OCI-LY7 (cell line): Measurements from ENCODE around the gene PIGP. TPM values are rescaled to one million over a fixed set of nuclear protein-coding genes. Genes with fewer than 3 reads are reported as not detected.

Experiments used
- Bru-seq: library from RNA; stranded (reverse); fragments of 400-500 nt; gene quantifications from one replicate; lab custom pipeline; 2021; lab: Mats Ljungman, UMichigan
- BruChase-seq, 2 experiments: library from RNA; stranded (reverse); fragments of 400-500 nt; gene quantifications; one replicate each; lab custom pipeline; 2021; lab: Mats Ljungman, UMichigan
- BruUV-seq: library from RNA; stranded (reverse); fragments of 400-500 nt; replicated peaks from 2 replicates; lab custom pipeline; 2021; lab: Mats Ljungman, UMichigan
- CTCF ChIA-PET: fragments of 300-600 bp; sonication (Branson Sonifier 250); formaldehyde crosslinking; loops from one replicate; lab custom pipeline; 2022; ENCODE audit warnings: antibody characterized with exemption; ENCODE audit not compliant: unreplicated experiment; lab: Charles Lee
- POLR2A ChIA-PET: fragments of 300-600 bp; sonication (Branson Sonifier 250); formaldehyde crosslinking; loops from one replicate; lab custom pipeline; 2022; ENCODE audit warnings: antibody characterized with exemption; lab: Charles Lee
- DNase-seq: peaks from one replicate; pipeline ENCODE4 v3.0.0-alpha.2; 2015; ENCODE audit warnings: low spot score
- H2AFZ ChIP-seq: fragments of 200-600 bp; sonication (generic), shearing (Covaris generic); 2 replicates; pipeline ENCODE4 v1.6.1; 2014; ENCODE audit warnings: mild to moderate bottlenecking, antibody characterized with exemption, low read length, moderate library complexity
- H3K27ac ChIP-seq: fragments of 200-600 bp; sonication (generic); 2 replicates; pipeline ENCODE4 v1.5.1; 2014; ENCODE audit warnings: mixed run types, low read depth, mild to moderate bottlenecking, moderate library complexity, low read length, inconsistent platforms; ENCODE audit not compliant: poor library complexity, severe bottlenecking
- H3K36me3 ChIP-seq: fragments of 200-600 bp; sonication (generic); 2 replicates; pipeline ENCODE4 v1.6.1; 2014; ENCODE audit warnings: mild to moderate bottlenecking, antibody characterized with exemption, low read length, moderate library complexity, mixed read lengths; ENCODE audit not compliant: insufficient read depth
- H3K4me1 ChIP-seq: fragments of 200-600 bp; sonication (generic); 2 replicates; pipeline ENCODE4 v1.5.1; 2014; ENCODE audit warnings: mild to moderate bottlenecking, low read length; ENCODE audit not compliant: insufficient read depth, poor library complexity, severe bottlenecking
- H3K4me2 ChIP-seq: fragments of 200-600 bp; sonication (generic); 2 replicates; pipeline ENCODE4 v1.6.1; 2014; ENCODE audit warnings: mild to moderate bottlenecking, low read length
- H3K4me3 ChIP-seq: fragments of 200-600 bp; sonication (generic); 2 replicates; pipeline ENCODE4 v1.5.1; 2014; ENCODE audit warnings: mild to moderate bottlenecking, low read depth, low read length; ENCODE audit not compliant: poor library complexity, severe bottlenecking
- H3K79me2 ChIP-seq: fragments of 200-600 bp; sonication (generic); 2 replicates; pipeline ENCODE4 v1.6.1; 2016; ENCODE audit warnings: low read depth, mild to moderate bottlenecking, low read length, moderate library complexity, mixed read lengths; ENCODE audit not compliant: insufficient read depth
- H3K9me2 ChIP-seq: fragments of 200-600 bp; sonication (generic); 2 replicates; pipeline ENCODE4 v1.6.1; 2016; ENCODE audit warnings: mild to moderate bottlenecking, low read length, mixed read lengths; ENCODE audit not compliant: insufficient read depth
- H3K9me3 ChIP-seq: fragments of 200-600 bp; sonication (generic); 2 replicates; pipeline ENCODE4 v1.6.1; 2014; ENCODE audit warnings: mild to moderate bottlenecking, mixed run types, low read length, mixed read lengths
- H4K20me1 ChIP-seq: fragments of 200-600 bp; sonication (generic); 2 replicates; pipeline ENCODE4 v1.6.1; 2014; ENCODE audit warnings: mild to moderate bottlenecking, antibody characterized with exemption, low read length, moderate library complexity, mixed read lengths; ENCODE audit not compliant: insufficient read depth
- EZH2phosphoT487 ChIP-seq: fragments of 200-600 bp; sonication (generic); IDR thresholded peaks from 2 replicates; pipeline ENCODE4 v1.6.1; 2018; ENCODE audit warnings: low read depth, borderline replicate concordance, mild to moderate bottlenecking, mixed run types, antibody characterized with exemption, low read length, moderate library complexity, mixed read lengths
- intact Hi-C: fragments of 100-400 bp; cut with micrococcal nuclease; formaldehyde crosslinking; loops from one replicate; pipeline ENCODE4 v1.10.0; 2022; ENCODE audit not compliant: unreplicated experiment
- long read RNA-seq: library from polyadenylated mRNA; stranded (forward); transcript quantifications from one replicate; pipeline ENCODE4 v2.0.0, GENCODE V29; 2022
- total RNA-seq, 2 experiments: library from RNA; depleted of rRNA in 1 of 2; stranded (reverse); fragments of >200 nt in 1 of 2; shearing (Covaris generic) in 1 of 2; gene quantifications; 2 replicates each; pipeline ENCODE4 v1.2.3, GENCODE V29; 2014 to 2022
- TF ChIP-seq, protein P1 (sequence below): fragments of 200-600 bp; sonication (generic); conservative IDR thresholded peaks from 2 replicates; pipeline ENCODE4 v1.5.1; 2014; ENCODE audit warnings: mild to moderate bottlenecking, antibody characterized with exemption, low read length, moderate library complexity, mixed read lengths

The PIGP gene
- total RNA-seq (2014; rRNA removed; shearing (Covaris generic)) (3.7 and 7.4 TPM in 2 replicates), total RNA-seq (2022) (35.4 and 38.8 TPM in 2 replicates), Bru-seq, nascent RNA (percentile 60 among the genes with signal in this experiment), BruChase-seq, experiment 1, labeled RNA remaining after a 6-hour chase (percentile 63 among the genes with signal in this experiment), BruChase-seq, experiment 2, labeled RNA remaining after a 2-hour chase (percentile 56 among the genes with signal in this experiment)
- long read RNA-seq, full-length matches to known transcripts, result 22 of 33 reads
- long read RNA-seq, partial matches to known transcripts, result 4 of 33 reads
- long read RNA-seq, other reads (novel, unspliced or antisense), result 7 of 33 reads

DNA sequence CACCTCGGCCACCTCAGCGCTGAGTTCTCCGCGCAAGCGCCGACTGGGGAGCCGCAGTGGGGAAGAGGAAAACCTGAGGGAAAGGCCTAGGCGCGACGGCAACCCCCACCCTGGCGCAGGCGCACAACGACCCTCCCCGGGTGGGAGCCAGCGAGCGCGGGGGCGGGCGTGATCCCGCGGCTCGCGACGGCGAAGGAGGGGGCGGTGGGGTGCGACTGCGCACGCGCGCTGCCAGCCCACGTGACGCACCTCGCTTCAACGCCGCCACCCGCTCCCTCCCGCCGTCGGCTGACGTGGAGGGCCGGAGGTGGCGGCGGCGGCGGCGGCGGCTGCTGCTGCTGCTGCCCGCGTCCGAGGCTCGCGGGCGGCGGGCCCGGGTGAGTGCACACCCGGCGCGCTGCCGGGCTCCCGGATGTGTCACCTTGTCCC lies at the start of gene PIGP, which contains the start of gene TTC3:
TSS of gene PIGP (minus strand) at position 84 of the 429 bp plus-strand sequence. CDS start 556 bp downstream, outside the sequence.
TSS of gene TTC3 (plus strand) at position 267 of the 429 bp plus-strand sequence. CDS start 14,004 bp downstream, outside the sequence.
- Histone ChIP-seq H3K9me2 (no peaks in the 10 kb centered on the region), H3K4me2 (peak within 1 kb of the TSS; percentile 94), H4K20me1 (peaks cover 15% of the 10 kb centered on the region), H3K4me1 (peaks cover 32% of the 10 kb centered on the region), H3K36me3 (no peaks in the 10 kb centered on the region), H3K79me2 (peaks cover 49% of the 10 kb centered on the region), H2AFZ (peak within 1 kb of the TSS; percentile 87), H3K27ac (peak within 1 kb of the TSS; percentile 55), H3K4me3 (peak within 1 kb of the TSS; percentile 80), H3K9me3 (peaks cover 5% of the 10 kb centered on the region; the same call in 1 of the 2 replicates)
- DNase-seq, result peak; percentile 93
- BruUV-seq, result no TSS peak
- ChIA-PET CTCF (no interaction called here), POLR2A (no interaction called here)
- TF ChIP-seq, protein P1, sequence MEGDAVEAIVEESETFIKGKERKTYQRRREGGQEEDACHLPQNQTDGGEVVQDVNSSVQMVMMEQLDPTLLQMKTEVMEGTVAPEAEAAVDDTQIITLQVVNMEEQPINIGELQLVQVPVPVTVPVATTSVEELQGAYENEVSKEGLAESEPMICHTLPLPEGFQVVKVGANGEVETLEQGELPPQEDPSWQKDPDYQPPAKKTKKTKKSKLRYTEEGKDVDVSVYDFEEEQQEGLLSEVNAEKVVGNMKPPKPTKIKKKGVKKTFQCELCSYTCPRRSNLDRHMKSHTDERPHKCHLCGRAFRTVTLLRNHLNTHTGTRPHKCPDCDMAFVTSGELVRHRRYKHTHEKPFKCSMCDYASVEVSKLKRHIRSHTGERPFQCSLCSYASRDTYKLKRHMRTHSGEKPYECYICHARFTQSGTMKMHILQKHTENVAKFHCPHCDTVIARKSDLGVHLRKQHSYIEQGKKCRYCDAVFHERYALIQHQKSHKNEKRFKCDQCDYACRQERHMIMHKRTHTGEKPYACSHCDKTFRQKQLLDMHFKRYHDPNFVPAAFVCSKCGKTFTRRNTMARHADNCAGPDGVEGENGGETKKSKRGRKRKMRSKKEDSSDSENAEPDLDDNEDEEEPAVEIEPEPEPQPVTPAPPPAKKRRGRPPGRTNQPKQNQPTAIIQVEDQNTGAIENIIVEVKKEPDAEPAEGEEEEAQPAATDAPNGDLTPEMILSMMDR, result no peak
- TF ChIP-seq EZH2phosphoT487, result no peak
- intact Hi-C loops, result loop anchor here (2.0 to 5.0 kb wide), 4 partner anchors 81 to 294 kb away; partner anchors contain the start of genes DYRK1A, HLCS and VPS26C

DNA sequence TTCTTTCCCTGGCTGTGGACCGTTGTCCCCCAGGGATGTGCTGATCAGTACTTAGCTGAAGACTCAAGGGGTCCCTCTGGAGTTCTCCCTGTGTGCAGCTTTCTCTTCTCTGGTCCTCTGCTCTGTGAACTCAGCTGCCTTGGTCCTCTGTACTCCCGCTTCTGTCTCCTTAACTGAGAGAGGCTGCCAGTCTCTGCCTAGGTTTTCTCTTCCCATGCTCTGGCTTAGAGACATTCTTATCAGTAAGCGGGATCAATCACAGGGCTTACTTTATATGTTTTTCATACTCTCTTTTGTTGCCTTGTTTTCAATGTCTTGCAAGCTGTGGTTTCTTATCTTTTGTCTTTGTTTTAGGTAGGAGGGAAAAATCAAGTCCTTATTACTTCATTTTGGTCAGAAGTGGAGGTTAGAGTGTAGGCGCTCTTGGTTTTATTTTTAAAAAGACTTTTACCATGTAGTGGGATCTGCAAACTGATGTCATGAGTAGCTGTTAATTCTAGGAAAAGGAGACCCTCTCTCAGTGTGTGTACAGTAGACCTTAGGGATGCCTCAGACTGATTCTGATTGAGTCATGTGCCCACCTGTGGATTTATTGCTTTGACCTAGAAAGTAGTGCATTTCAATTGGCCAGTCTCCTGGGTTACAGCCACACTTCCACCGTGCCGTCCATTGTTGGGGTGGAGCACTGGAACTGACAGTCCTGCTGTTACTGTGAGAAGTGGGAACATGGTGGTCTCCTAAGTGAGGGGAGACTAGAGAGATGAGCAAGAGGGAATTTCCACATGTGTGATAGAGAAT lies 46.7 kb upstream of the PIGP start:
- Histone ChIP-seq H3K4me1 (no peaks in the 10 kb centered on the region), H3K9me3 (no peaks in the 10 kb centered on the region), H3K79me2 (no peaks in the 10 kb centered on the region), H3K4me2 (no peak overlapping the region), H4K20me1 (no peaks in the 10 kb centered on the region), H3K9me2 (no peaks in the 10 kb centered on the region), H2AFZ (no peak overlapping the region), H3K36me3 (peaks cover under 1% of the 10 kb centered on the region; the same call in 1 of the 2 replicates), H3K4me3 (no peak overlapping the region), H3K27ac (no peak overlapping the region)
- TF ChIP-seq, protein P1, result no peak
- TF ChIP-seq EZH2phosphoT487, result no peak
- DNase-seq, result no peak
- intact Hi-C loops, result no loop called here
- POLR2A ChIA-PET, result no interaction called here
- CTCF ChIA-PET, result no interaction called here
- BruUV-seq, result no TSS peak
